Measurements from ENCODE around the gene SORBS1.

The SORBS1 gene

GRCh38 chr10:95506056-95506737 lies 55.0 kb downstream of the SORBS1 start:
- Histone ChIP-seq H3K4me3 (ENCODE audit: low read length) (no peak overlapping the region), H3K4me1 (ENCODE audit: insufficient read depth, low read length) (peaks cover 19% of the 10 kb centered on the region; the same call in 1 of the 2 replicates), H3K36me3 (ENCODE audit: insufficient read depth, low read depth, low read length) (no peaks in the 10 kb centered on the region), H3K9ac (ENCODE audit: low read depth, low read length) (no peak overlapping the region), H3K27ac (ENCODE audit: low read length) (no peak overlapping the region), H3K9me3 (ENCODE audit: insufficient read depth, low read depth, low read length) (no peaks in the 10 kb centered on the region), H3K27me3 (ENCODE audit: insufficient read depth, low read length) (no peaks in the 10 kb centered on the region)

DNA sequence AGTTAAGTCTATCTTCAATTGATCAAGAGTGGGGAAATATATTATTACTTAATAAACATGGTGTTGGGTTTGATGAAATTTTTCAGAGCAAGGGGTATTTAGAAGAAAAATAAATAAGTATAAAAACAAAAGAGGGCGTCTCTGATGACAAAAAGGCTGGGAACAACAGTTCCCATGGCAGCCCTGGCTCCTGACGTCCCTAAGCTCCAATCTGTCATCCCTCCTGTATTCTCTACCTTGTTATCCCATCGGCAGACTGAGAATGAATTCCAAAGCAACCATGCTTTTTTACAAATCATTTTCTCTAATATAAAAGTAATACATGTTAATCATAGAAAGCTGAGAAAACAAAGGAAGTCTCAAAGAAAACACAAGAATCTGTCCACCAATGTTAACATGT lies 55.5 kb downstream of the SORBS1 start:
- Histone ChIP-seq H3K27ac (ENCODE audit: low read length) (no peak overlapping the region), H3K4me1 (ENCODE audit: insufficient read depth, low read length) (peaks cover 19% of the 10 kb centered on the region; the same call in 1 of the 2 replicates), H3K27me3 (ENCODE audit: insufficient read depth, low read length) (no peaks in the 10 kb centered on the region), H3K9me3 (ENCODE audit: insufficient read depth, low read depth, low read length) (no peaks in the 10 kb centered on the region), H3K9ac (ENCODE audit: low read depth, low read length) (no peak overlapping the region), H3K36me3 (ENCODE audit: insufficient read depth, low read depth, low read length) (no peaks in the 10 kb centered on the region), H3K4me3 (ENCODE audit: low read length) (no peak overlapping the region)

- H3K9ac ChIP-seq (ENCODE audit: low read depth, low read length): no peak overlapping the region
- no peaks in the 10 kb centered on the region for H3K27me3 ChIP-seq (ENCODE audit: insufficient read depth, low read length)
- no peak overlapping the region for H3K4me3 ChIP-seq (ENCODE audit: low read length)
- no peaks in the 10 kb centered on the region for H3K9me3 ChIP-seq (ENCODE audit: insufficient read depth, low read depth, low read length)
- no peak overlapping the region for H3K27ac ChIP-seq (ENCODE audit: low read length)
- peaks cover 21% of the 10 kb centered on the region; the same call in 1 of the 2 replicates for H3K4me1 ChIP-seq (ENCODE audit: insufficient read depth, low read length)
- no peaks in the 10 kb centered on the region for H3K36me3 ChIP-seq (ENCODE audit: insufficient read depth, low read depth, low read length)
Observed at GRCh38 chr10:95505084-95505610, 56.0 kb downstream of the SORBS1 start.

DNA sequence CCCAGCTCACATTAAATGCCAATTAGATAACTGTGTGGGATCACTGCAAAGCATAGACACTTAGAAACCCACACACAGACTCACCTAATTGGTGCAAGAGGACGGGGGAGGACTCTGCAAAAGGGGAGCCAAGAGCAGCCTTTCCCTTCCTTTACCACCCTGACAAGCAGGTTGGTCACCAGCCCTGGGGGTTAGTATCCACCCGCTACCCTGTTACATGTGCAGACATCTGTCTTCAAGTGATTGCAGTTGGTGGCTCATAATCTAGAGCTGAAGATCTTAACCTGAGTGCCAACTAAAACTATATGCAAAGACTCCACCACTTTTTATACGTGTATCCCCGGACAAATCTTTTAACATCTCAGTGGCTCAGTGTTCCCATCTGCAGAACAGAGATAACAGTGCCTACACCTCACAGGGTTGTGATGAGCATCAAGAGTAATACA lies 56.9 kb downstream of the SORBS1 start:
- Histone ChIP-seq H3K9me3 (ENCODE audit: insufficient read depth, low read depth, low read length) (no peaks in the 10 kb centered on the region), H3K9ac (ENCODE audit: low read depth, low read length) (no peak overlapping the region), H3K27ac (ENCODE audit: low read length) (no peak overlapping the region), H3K4me3 (ENCODE audit: low read length) (no peak overlapping the region), H3K36me3 (ENCODE audit: insufficient read depth, low read depth, low read length) (no peaks in the 10 kb centered on the region), H3K4me1 (ENCODE audit: insufficient read depth, low read length) (peaks cover 28% of the 10 kb centered on the region; the same call in 1 of the 2 replicates), H3K27me3 (ENCODE audit: insufficient read depth, low read length) (no peaks in the 10 kb centered on the region)

DNA sequence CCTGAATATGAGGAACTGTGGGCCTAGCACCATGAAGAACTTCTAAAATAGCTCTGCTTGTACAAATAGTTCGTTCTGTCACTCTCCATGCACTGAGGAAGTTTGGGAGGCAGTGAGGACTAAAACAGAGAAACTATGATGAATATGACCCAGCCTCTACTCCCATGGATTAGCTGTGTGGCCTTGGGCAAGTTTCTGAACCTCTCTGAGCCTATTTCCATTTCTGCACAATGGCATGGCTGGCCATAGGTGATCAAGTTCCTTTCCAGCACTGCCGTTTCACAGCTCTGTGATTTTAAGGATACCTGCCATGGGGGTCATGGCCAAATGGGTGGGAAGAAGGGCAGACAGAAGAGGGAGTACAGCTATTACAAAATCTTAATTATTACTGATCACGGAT lies 57.6 kb downstream of the SORBS1 start:
- H3K27me3 ChIP-seq (ENCODE audit: insufficient read depth, low read length): no peaks in the 10 kb centered on the region
- H3K4me3 ChIP-seq (ENCODE audit: low read length): no peak overlapping the region
- no peaks in the 10 kb centered on the region for H3K36me3 ChIP-seq (ENCODE audit: insufficient read depth, low read depth, low read length)
- peaks cover 21% of the 10 kb centered on the region; the same call in 1 of the 2 replicates for H3K4me1 ChIP-seq (ENCODE audit: insufficient read depth, low read length)
- H3K27ac ChIP-seq (ENCODE audit: low read length): no peak overlapping the region
- H3K9ac ChIP-seq (ENCODE audit: low read depth, low read length): no peak overlapping the region
- no peaks in the 10 kb centered on the region for H3K9me3 ChIP-seq (ENCODE audit: insufficient read depth, low read depth, low read length)

- peaks cover 21% of the 10 kb centered on the region; the same call in 1 of the 2 replicates for H3K4me1 ChIP-seq (ENCODE audit: insufficient read depth, low read length)
- no peak overlapping the region for H3K27ac ChIP-seq (ENCODE audit: low read length)
- H3K9ac ChIP-seq (ENCODE audit: low read depth, low read length): no peak overlapping the region
- no peaks in the 10 kb centered on the region for H3K27me3 ChIP-seq (ENCODE audit: insufficient read depth, low read length)
- H3K9me3 ChIP-seq (ENCODE audit: insufficient read depth, low read depth, low read length): no peaks in the 10 kb centered on the region
- no peaks in the 10 kb centered on the region for H3K36me3 ChIP-seq (ENCODE audit: insufficient read depth, low read depth, low read length)
- no peak overlapping the region for H3K4me3 ChIP-seq (ENCODE audit: low read length)
Observed at GRCh38 chr10:95503001-95503400, 58.2 kb downstream of the SORBS1 start.

DNA sequence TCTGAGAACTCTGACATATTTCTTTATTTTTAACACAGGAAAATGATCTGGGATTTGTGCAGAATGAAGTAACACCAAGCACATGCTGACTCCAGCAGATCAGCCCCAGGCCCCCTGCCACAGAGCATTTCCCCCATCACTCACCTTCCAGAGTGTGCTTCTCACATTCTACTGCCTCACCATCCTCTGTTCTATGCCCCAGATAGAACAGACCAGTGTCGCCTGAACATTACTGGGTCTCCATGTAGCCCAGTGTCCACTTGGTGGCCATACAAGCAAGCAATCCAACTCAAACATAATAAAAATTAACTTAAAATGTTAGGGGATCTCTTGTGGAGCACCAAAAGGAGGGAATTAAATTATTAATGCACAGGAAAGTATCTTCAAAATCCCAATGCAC lies 58.8 kb downstream of the SORBS1 start:
- no peak overlapping the region for H3K4me3 ChIP-seq (ENCODE audit: low read length)
- peaks cover 21% of the 10 kb centered on the region; the same call in 1 of the 2 replicates for H3K4me1 ChIP-seq (ENCODE audit: insufficient read depth, low read length)
- H3K27me3 ChIP-seq (ENCODE audit: insufficient read depth, low read length): no peaks in the 10 kb centered on the region
- no peaks in the 10 kb centered on the region for H3K36me3 ChIP-seq (ENCODE audit: insufficient read depth, low read depth, low read length)
- no peak overlapping the region for H3K9ac ChIP-seq (ENCODE audit: low read depth, low read length)
- H3K27ac ChIP-seq (ENCODE audit: low read length): no peak overlapping the region
- H3K9me3 ChIP-seq (ENCODE audit: insufficient read depth, low read depth, low read length): no peaks in the 10 kb centered on the region

- Histone ChIP-seq H3K9ac (ENCODE audit: low read depth, low read length) (no peak overlapping the region), H3K4me3 (ENCODE audit: low read length) (no peak overlapping the region), H3K27me3 (ENCODE audit: insufficient read depth, low read length) (no peaks in the 10 kb centered on the region), H3K9me3 (ENCODE audit: insufficient read depth, low read depth, low read length) (no peaks in the 10 kb centered on the region), H3K27ac (ENCODE audit: low read length) (no peak overlapping the region), H3K36me3 (ENCODE audit: insufficient read depth, low read depth, low read length) (no peaks in the 10 kb centered on the region), H3K4me1 (ENCODE audit: insufficient read depth, low read length) (peaks cover 21% of the 10 kb centered on the region; the same call in 1 of the 2 replicates)
Observed at GRCh38 chr10:95501203-95502094, 59.7 kb downstream of the SORBS1 start.

GRCh38 chr10:95500649-95501048 lies 60.5 kb downstream of the SORBS1 start:
- Histone ChIP-seq H3K4me1 (ENCODE audit: insufficient read depth, low read length) (peaks cover 20% of the 10 kb centered on the region; the same call in 1 of the 2 replicates), H3K4me3 (ENCODE audit: low read length) (no peak overlapping the region), H3K9ac (ENCODE audit: low read depth, low read length) (no peak overlapping the region), H3K9me3 (ENCODE audit: insufficient read depth, low read depth, low read length) (no peaks in the 10 kb centered on the region), H3K36me3 (ENCODE audit: insufficient read depth, low read depth, low read length) (no peaks in the 10 kb centered on the region), H3K27ac (ENCODE audit: low read length) (no peak overlapping the region), H3K27me3 (ENCODE audit: insufficient read depth, low read length) (no peaks in the 10 kb centered on the region)

DNA sequence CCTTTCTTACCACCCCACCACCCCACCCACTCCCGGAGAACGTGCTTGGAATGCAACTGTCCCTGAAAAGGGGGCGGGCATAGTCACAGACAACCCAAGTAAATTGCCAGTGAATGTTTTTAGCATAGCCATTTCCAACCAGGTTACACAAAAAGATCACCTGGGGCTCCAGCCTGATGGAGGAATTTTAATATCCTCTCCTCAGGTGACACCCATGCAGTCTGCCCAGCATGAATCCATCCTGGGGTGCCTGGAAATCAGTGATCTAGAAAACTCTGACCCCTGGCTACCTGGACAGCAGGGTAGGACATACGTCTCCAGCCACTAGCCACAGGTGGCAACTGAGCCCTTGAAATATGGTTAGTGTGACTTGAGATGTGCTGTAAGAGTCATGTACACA lies 61.1 kb downstream of the SORBS1 start:
- Histone ChIP-seq H3K27ac (ENCODE audit: low read length) (no peak overlapping the region), H3K4me3 (ENCODE audit: low read length) (no peak overlapping the region), H3K36me3 (ENCODE audit: insufficient read depth, low read depth, low read length) (no peaks in the 10 kb centered on the region), H3K27me3 (ENCODE audit: insufficient read depth, low read length) (no peaks in the 10 kb centered on the region), H3K4me1 (ENCODE audit: insufficient read depth, low read length) (peaks cover 15% of the 10 kb centered on the region; the same call in 1 of the 2 replicates), H3K9ac (ENCODE audit: low read depth, low read length) (no peak overlapping the region), H3K9me3 (ENCODE audit: insufficient read depth, low read depth, low read length) (no peaks in the 10 kb centered on the region)

DNA sequence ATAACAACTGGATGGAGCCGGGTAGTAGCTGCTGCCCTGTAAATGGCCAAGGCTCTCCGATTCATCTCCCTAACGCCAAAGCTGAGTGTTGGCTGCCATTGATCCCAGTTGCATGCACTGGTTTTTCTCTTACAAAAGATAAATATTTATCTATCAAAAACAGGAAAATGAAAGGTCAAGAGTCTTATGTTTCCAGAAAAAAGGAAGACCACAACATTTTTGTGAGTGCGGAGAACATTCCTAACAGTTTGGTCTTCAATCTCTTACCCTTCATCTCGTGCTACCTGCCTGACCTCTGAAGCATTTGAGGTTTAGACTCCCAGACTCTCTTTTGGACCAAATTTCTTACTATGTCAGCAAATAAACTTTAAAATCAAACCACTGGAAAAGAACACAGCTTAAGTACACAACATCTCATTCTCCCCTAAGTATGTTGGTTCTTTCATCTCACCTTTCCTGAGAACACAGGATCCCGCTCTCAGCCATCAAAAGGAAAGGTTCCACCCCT lies 61.6 kb downstream of the SORBS1 start:
- Histone ChIP-seq H3K36me3 (ENCODE audit: insufficient read depth, low read depth, low read length) (no peaks in the 10 kb centered on the region), H3K27ac (ENCODE audit: low read length) (no peak overlapping the region), H3K27me3 (ENCODE audit: insufficient read depth, low read length) (no peaks in the 10 kb centered on the region), H3K9ac (ENCODE audit: low read depth, low read length) (no peak overlapping the region), H3K4me3 (ENCODE audit: low read length) (no peak overlapping the region), H3K9me3 (ENCODE audit: insufficient read depth, low read depth, low read length) (no peaks in the 10 kb centered on the region), H3K4me1 (ENCODE audit: insufficient read depth, low read length) (peaks cover 14% of the 10 kb centered on the region; the same call in 1 of the 2 replicates)

All from iPS-20b (cell line).